ENCODE results near the gene HIVEP1.

HIVEP1 gene

GRCh38 chr6:12182676-12183075 lies 170.6 kb downstream of the HIVEP1 start:
- peak; percentile 33 for DNase-seq (ENCODE audit: low read depth, low spot score)

GRCh38 chr6:12185081-12185673 lies 173.1 kb downstream of the HIVEP1 start:
- DNase-seq (ENCODE audit: low read depth, low spot score), result no peak

GRCh38 chr6:12186528-12186927 lies 174.4 kb downstream of the HIVEP1 start:
- DNase-seq (ENCODE audit: low read depth, low spot score), result no peak

GRCh38 chr6:12189150-12189549 lies 177.0 kb downstream of the HIVEP1 start:
- DNase-seq (ENCODE audit: low read depth, low spot score), result no peak

GRCh38 chr6:12189661-12190060 lies 177.5 kb downstream of the HIVEP1 start:
- DNase-seq (ENCODE audit: low read depth, low spot score), result no peak

GRCh38 chr6:12190252-12190651 lies 178.1 kb downstream of the HIVEP1 start:
- DNase-seq (ENCODE audit: low read depth, low spot score), result no peak

- DNase-seq (ENCODE audit: low read depth, low spot score), result peak; percentile 93
These were observed 184.3 kb downstream of the HIVEP1 start for GRCh38 chr6:12196326-12196936.

- DNase-seq (ENCODE audit: low read depth, low spot score), result no peak
These were observed 186.7 kb downstream of the HIVEP1 start for GRCh38 chr6:12198851-12199250.

- DNase-seq (ENCODE audit: low read depth, low spot score), result no peak
These were observed 188.0 kb downstream of the HIVEP1 start for GRCh38 chr6:12200015-12200564.

GRCh38 chr6:12200761-12201160 lies 188.6 kb downstream of the HIVEP1 start:
- DNase-seq (ENCODE audit: low read depth, low spot score), result no peak

GRCh38 chr6:12203001-12203400 lies 190.9 kb downstream of the HIVEP1 start:
- DNase-seq (ENCODE audit: low read depth, low spot score), result peak; percentile 93

- no peak for DNase-seq (ENCODE audit: low read depth, low spot score)
These were observed 196.1 kb downstream of the HIVEP1 start for GRCh38 chr6:12208190-12208589.

GRCh38 chr6:12208673-12209072 lies 196.6 kb downstream of the HIVEP1 start:
- no peak for DNase-seq (ENCODE audit: low read depth, low spot score)
